Measurements from ENCODE around the gene USHBP1. TPM values are rescaled to one million over a fixed set of nuclear protein-coding genes. Genes with fewer than 3 reads are reported as not detected.
A peak's percentile ranks its signal among the peaks of the same experiment; 100 is the strongest.

USHBP1 gene
- total and polyA plus RNA-seq, 2 of the 13 experiments (the other 11 are each of a cell fraction or from before 2014, with no cell fraction given), result 0.15 to 1.5 TPM

- no peak for TF ChIP-seq ARNT (IDR thresholded peaks at IDR 0.05)
- TF ChIP-seq PPARG (CRISPR knock-in tag; conservative IDR thresholded peaks at IDR 0.05), result no peak
- TF ChIP-seq ZNF569 (CRISPR knock-in tag; IDR thresholded peaks at IDR 0.05; ENCODE audit: borderline replicate concordance), result no peak
- peak; percentile 27; the same call in 1 of the 2 replicates for TF ChIP-seq ZNF343 (CRISPR knock-in tag; IDR thresholded peaks at IDR 0.05)
- no peak for TF ChIP-seq ADNP (CRISPR knock-in tag; IDR thresholded peaks at IDR 0.05)
- TF ChIP-seq ZNF678 (CRISPR knock-in tag; IDR thresholded peaks at IDR 0.05), result no peak
- TF ChIP-seq SALL1 (CRISPR knock-in tag; IDR thresholded peaks at IDR 0.05), result peak; percentile 37; the same call in 1 of the 2 replicates
- TF ChIP-seq SOX5 (CRISPR knock-in tag; IDR thresholded peaks at IDR 0.05; ENCODE audit: borderline replicate concordance), result no peak
- 0 out of 2 replicates have a peak, but pooled peaks have one; percentile 14 for TF ChIP-seq ELF3 (CRISPR knock-in tag; IDR thresholded peaks at IDR 0.05)
- TF ChIP-seq XRCC5 (optimal IDR thresholded peaks at IDR 0.05; ENCODE audit: low read length), result peak; percentile 65
- TF ChIP-seq BCLAF1 (IDR thresholded peaks at IDR 0.05), result no peak
- no peak for TF ChIP-seq KDM3A (CRISPR knock-in tag; IDR thresholded peaks at IDR 0.05; ENCODE audit: low read depth)
- peak; percentile 51; the same call in 1 of the 2 replicates for TF ChIP-seq ETV5 (CRISPR knock-in tag; IDR thresholded peaks at IDR 0.05; ENCODE audit: borderline replicate concordance)
- TF ChIP-seq MXI1 (IDR thresholded peaks at IDR 0.05; ENCODE audit: borderline replicate concordance, low read depth, low read length), result peak; percentile 77; the same call in 1 of the 3 replicates
- TF ChIP-seq CEBPZ (IDR thresholded peaks at IDR 0.05; ENCODE audit: low read length), result no peak
- TF ChIP-seq ZNF709 (CRISPR knock-in tag; IDR thresholded peaks at IDR 0.05), result peak; percentile 76; the same call in 1 of the 2 replicates
- TF ChIP-seq CBX2 (IDR thresholded peaks at IDR 0.05; ENCODE audit: low read depth, low read length), result no peak
- no peak for TF ChIP-seq CBX2 (CRISPR knock-in tag; IDR thresholded peaks at IDR 0.05; ENCODE audit: low read depth)
- no peak; the same call in 1 of the 2 replicates for TF ChIP-seq MNT (IDR thresholded peaks at IDR 0.05)
- TF ChIP-seq ZFP37 (CRISPR knock-in tag; IDR thresholded peaks at IDR 0.05; ENCODE audit: borderline replicate concordance), result 0 out of 2 replicates have a peak, but pooled peaks have one; percentile 13
- TF ChIP-seq ZBTB7B (CRISPR knock-in tag; IDR thresholded peaks at IDR 0.05), result no peak
- TF ChIP-seq ZNF737 (CRISPR knock-in tag; IDR thresholded peaks at IDR 0.05; ENCODE audit: borderline replicate concordance), result no peak
- TF ChIP-seq LCORL (IDR thresholded peaks at IDR 0.05), result no peak
- TF ChIP-seq LCORL (CRISPR knock-in tag; IDR thresholded peaks at IDR 0.05), result peak; percentile 24; the same call in 1 of the 2 replicates
These were observed 44.8 kb upstream of the USHBP1 start, which contains the start of gene DDA1 (continued) for GRCh38 chr19:17309198-17309964.

Measured in HepG2 (cell line).